Breast epithelium (tissue), 4 donors: ENCODE results near the gene CR1L. TPM values are rescaled to one million over a fixed set of nuclear protein-coding genes. Genes with fewer than 3 reads are reported as not detected.
"Not testable (repeated sequence)": the region's sequence is repeated elsewhere in the genome, so short reads cannot be mapped to it uniquely, and the experiment has no call there.

Experiments used
- DNase-seq, 2 donors: peaks; one replicate each; pipeline ENCODE4 v3.0.0-alpha.2; 2019; ENCODE audit warnings: low spot score in 2 of 2
- H3K27ac ChIP-seq, 2 donors: fragments of 200-600 bp; sonication (generic) in 1 of 2; one replicate each; pipeline ENCODE4 v1.5.1; 2016 to 2019; ENCODE audit warnings: mild to moderate bottlenecking in 1 of 2
- H3K27me3 ChIP-seq, 2 donors: fragments of 200-600 bp; sonication (generic) in 1 of 2; one replicate each; pipeline versions ENCODE4 v1.5.1 to v1.6.0; 2017 to 2019; ENCODE audit warnings: control low read depth in 1 of 2, mild to moderate bottlenecking in 1 of 2
- H3K36me3 ChIP-seq: fragments of 200-600 bp; one replicate; pipeline ENCODE4 v1.5.1; 2019
- H3K4me1 ChIP-seq, 2 donors: fragments of 200-600 bp; sonication (generic); one replicate each; pipeline ENCODE4 v1.5.1; 2016 to 2019; ENCODE audit warnings: control low read depth in 1 of 2
- H3K4me3 ChIP-seq, 3 donors: fragments of 200-600 bp; sonication (generic); 1 replicate in 2 of 3; 2 replicates in 1 of 3; pipeline ENCODE4 v1.5.1; 2016 to 2019; ENCODE audit warnings: mild to moderate bottlenecking in 3 of 3, moderate library complexity in 2 of 3
- H3K9me3 ChIP-seq, 2 donors: fragments of 200-600 bp; sonication (generic) in 1 of 2; one replicate each; pipeline ENCODE4 v1.5.1; 2016 to 2019; ENCODE audit warnings: control low read depth in 1 of 2
- POLR2A ChIP-seq: fragments of 450-650 bp; IDR thresholded peaks from one replicate; pipeline ENCODE4 v1.6.1; 2016; ENCODE audit warnings: antibody characterized with exemption, mild to moderate bottlenecking, moderate library complexity
- POLR2AphosphoS5 ChIP-seq, 3 donors: sonication (generic); formaldehyde crosslinking; IDR thresholded peaks; one replicate each; pipeline ENCODE4 v1.6.1; 2017; ENCODE audit warnings: antibody characterized with exemption in 3 of 3
- intact Hi-C: fragments of 100-400 bp; cut with DNase I; formaldehyde crosslinking; loops from one replicate; pipeline ENCODE4 v1.15.1; 2023; ENCODE audit warnings: low total_unique reads
- total RNA-seq, 3 donors: library from RNA; depleted of rRNA; stranded (reverse); fragments of >200 nt; gene quantifications; one replicate each; pipeline ENCODE4 v1.1.0, GENCODE V29; 2016
- TF ChIP-seq, protein P1 (sequence below), 3 donors: fragments of 450-650 bp; IDR thresholded peaks; one replicate each; pipeline ENCODE4 v1.5.1; 2016 to 2017; ENCODE audit warnings: antibody characterized with exemption in 3 of 3, mild to moderate bottlenecking in 3 of 3, moderate library complexity in 3 of 3

The CR1L gene
- total RNA-seq, 3 donors from 2014 or later, result not detected

DNA sequence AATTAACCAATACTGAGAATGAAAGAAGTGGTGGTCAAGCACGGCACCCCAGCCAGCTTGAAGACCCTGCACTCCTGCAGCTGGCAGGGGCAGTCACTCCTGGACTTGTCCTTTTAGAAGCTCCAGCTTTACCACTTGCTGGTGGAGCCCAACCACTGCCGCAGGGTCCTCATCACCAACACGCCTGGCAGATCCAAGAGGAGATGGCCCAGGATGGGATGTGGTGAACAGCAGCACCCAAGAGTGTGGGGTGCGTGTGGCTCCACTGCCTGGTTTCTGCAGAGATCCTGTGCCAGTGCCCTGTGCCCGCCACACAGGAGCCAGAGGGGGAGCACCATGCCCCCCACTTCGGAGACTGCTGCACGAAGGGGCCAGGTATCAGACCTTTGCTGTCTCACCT, 13.5 kb downstream of the CR1L start:
- H3K4me1 ChIP-seq, result no peaks in the 10 kb centered on the region
- H3K27me3 ChIP-seq, result peaks cover 0 to 4% of the 10 kb centered on the region in 2 donors
- TF ChIP-seq POLR2AphosphoS5 (IDR thresholded peaks at IDR 0.05) (no peak), POLR2A (no peak)
- TF ChIP-seq, protein P1, sequence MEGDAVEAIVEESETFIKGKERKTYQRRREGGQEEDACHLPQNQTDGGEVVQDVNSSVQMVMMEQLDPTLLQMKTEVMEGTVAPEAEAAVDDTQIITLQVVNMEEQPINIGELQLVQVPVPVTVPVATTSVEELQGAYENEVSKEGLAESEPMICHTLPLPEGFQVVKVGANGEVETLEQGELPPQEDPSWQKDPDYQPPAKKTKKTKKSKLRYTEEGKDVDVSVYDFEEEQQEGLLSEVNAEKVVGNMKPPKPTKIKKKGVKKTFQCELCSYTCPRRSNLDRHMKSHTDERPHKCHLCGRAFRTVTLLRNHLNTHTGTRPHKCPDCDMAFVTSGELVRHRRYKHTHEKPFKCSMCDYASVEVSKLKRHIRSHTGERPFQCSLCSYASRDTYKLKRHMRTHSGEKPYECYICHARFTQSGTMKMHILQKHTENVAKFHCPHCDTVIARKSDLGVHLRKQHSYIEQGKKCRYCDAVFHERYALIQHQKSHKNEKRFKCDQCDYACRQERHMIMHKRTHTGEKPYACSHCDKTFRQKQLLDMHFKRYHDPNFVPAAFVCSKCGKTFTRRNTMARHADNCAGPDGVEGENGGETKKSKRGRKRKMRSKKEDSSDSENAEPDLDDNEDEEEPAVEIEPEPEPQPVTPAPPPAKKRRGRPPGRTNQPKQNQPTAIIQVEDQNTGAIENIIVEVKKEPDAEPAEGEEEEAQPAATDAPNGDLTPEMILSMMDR (IDR thresholded peaks at IDR 0.05), result no peak
- no peak overlapping the region for H3K27ac ChIP-seq
- intact Hi-C loops, result no loop called here
- H3K9me3 ChIP-seq, result no peaks in the 10 kb centered on the region
- H3K4me3 ChIP-seq, result no peak overlapping the region
- H3K36me3 ChIP-seq, result no peaks in the 10 kb centered on the region
- DNase-seq, result no peak

GRCh38 chr1:207658904-207659485, 14.1 kb downstream of the CR1L start:
- no peak overlapping the region for H3K4me3 ChIP-seq
- H3K27ac ChIP-seq, result no peak overlapping the region
- H3K9me3 ChIP-seq, result no peaks in the 10 kb centered on the region
- intact Hi-C loops, result no loop called here
- H3K36me3 ChIP-seq, result no peaks in the 10 kb centered on the region
- no peak for DNase-seq
- no peak for TF ChIP-seq POLR2A
- TF ChIP-seq, protein P1 (IDR thresholded peaks at IDR 0.05), result no peak
- no peak for TF ChIP-seq POLR2AphosphoS5 (IDR thresholded peaks at IDR 0.05)
- H3K4me1 ChIP-seq, result no peaks in the 10 kb centered on the region
- peaks cover 0 to 4% of the 10 kb centered on the region in 2 donors for H3K27me3 ChIP-seq

GRCh38 chr1:207659545-207660153, 14.7 kb downstream of the CR1L start:
- intact Hi-C loops, result no loop called here
- Histone ChIP-seq H3K9me3 (no peaks in the 10 kb centered on the region), H3K27ac (no peak overlapping the region), H3K36me3 (no peaks in the 10 kb centered on the region), H3K4me1 (no peaks in the 10 kb centered on the region), H3K27me3 (peaks cover 0 to 4% of the 10 kb centered on the region in 2 donors), H3K4me3 (no peak overlapping the region)
- TF ChIP-seq, protein P1 (IDR thresholded peaks at IDR 0.05), result no peak
- TF ChIP-seq POLR2A (no peak), POLR2AphosphoS5 (IDR thresholded peaks at IDR 0.05) (no peak)
- no peak for DNase-seq

- H3K9me3 ChIP-seq, H3K4me3 ChIP-seq, H3K27ac ChIP-seq, DNase-seq, H3K36me3 ChIP-seq, intact Hi-C loops, H3K4me1 ChIP-seq: not testable (repeated sequence)
- peaks cover 0 to 11% of the 10 kb centered on the region in 2 donors for H3K27me3 ChIP-seq
Observed at GRCh38 chr1:207661420-207661819, 16.5 kb downstream of the CR1L start.

- Histone ChIP-seq H3K27ac (no peak overlapping the region), H3K9me3 (no peaks in the 10 kb centered on the region), H3K27me3 (peaks cover 0 to 41% of the 10 kb centered on the region in 2 donors), H3K36me3 (no peaks in the 10 kb centered on the region), H3K4me1 (no peaks in the 10 kb centered on the region), H3K4me3 (no peak overlapping the region)
- intact Hi-C loops, result no loop called here
- DNase-seq, result no peak
- TF ChIP-seq, protein P1 (IDR thresholded peaks at IDR 0.05), result no peak
- TF ChIP-seq POLR2AphosphoS5 (IDR thresholded peaks at IDR 0.05), result no peak
- TF ChIP-seq POLR2A, result no peak
Observed at GRCh38 chr1:207666342-207666741, 21.4 kb downstream of the CR1L start.
